Mesendoderm (in vitro differentiated cells): Measurements from ENCODE around the gene SAE1.
"Not testable (repeated sequence)": the region's sequence is repeated elsewhere in the genome, so short reads cannot be mapped to it uniquely, and the experiment has no call there.

ENCODE experiments used
- DNase-seq: peaks from one replicate; pipeline ENCODE4 v3.0.0; 2013
- H2AK5ac ChIP-seq: 2 replicates; pipeline ENCODE4 v1.6.1; 2013; ENCODE audit warnings: low read length, inconsistent platforms
- H2BK120ac ChIP-seq: 2 replicates; pipeline ENCODE4 v1.6.1; 2013; ENCODE audit warnings: low read depth, mild to moderate bottlenecking, low read length, moderate library complexity, mixed read lengths
- H2BK15ac ChIP-seq: replicated peaks from 2 replicates; pipeline ENCODE4 v1.6.1; 2013; ENCODE audit warnings: low read depth, mild to moderate bottlenecking, moderate library complexity
- H2BK5ac ChIP-seq: 2 replicates; pipeline ENCODE4 v1.6.1; 2013; ENCODE audit warnings: low read length, inconsistent platforms
- H3K18ac ChIP-seq: 2 replicates; pipeline ENCODE4 v1.6.1; 2013; ENCODE audit warnings: mild to moderate bottlenecking, low read length, mixed read lengths
- H3K23ac ChIP-seq: one replicate; pipeline ENCODE4 v1.6.1; 2013; ENCODE audit warnings: low read length
- H3K27ac ChIP-seq: 2 replicates; pipeline ENCODE4 v1.5.1; 2013; ENCODE audit warnings: low read depth, mild to moderate bottlenecking, inconsistent platforms, low read length, moderate library complexity
- H3K27me3 ChIP-seq: 2 replicates; pipeline ENCODE4 v1.6.1; 2013; ENCODE audit warnings: low read length, control low read depth, mild to moderate bottlenecking, inconsistent platforms; ENCODE audit not compliant: insufficient read depth, poor library complexity
- H3K36me3 ChIP-seq: 2 replicates; pipeline ENCODE4 v1.6.1; 2013; ENCODE audit warnings: low read length, inconsistent platforms; ENCODE audit not compliant: control insufficient read depth, insufficient read depth
- H3K4ac ChIP-seq: one replicate; pipeline ENCODE4 v1.6.1; 2013; ENCODE audit warnings: low read depth, mild to moderate bottlenecking, low read length, moderate library complexity
- H3K4me1 ChIP-seq: 2 replicates; pipeline ENCODE4 v1.6.1; 2013; ENCODE audit warnings: low read depth, low read length, inconsistent platforms; ENCODE audit not compliant: control insufficient read depth
- H3K4me2 ChIP-seq: 2 replicates; pipeline ENCODE4 v1.6.1; 2013; ENCODE audit warnings: low read length
- H3K4me3 ChIP-seq: 2 replicates; pipeline ENCODE4 v1.5.1; 2013; ENCODE audit warnings: mild to moderate bottlenecking, low read length
- H3K56ac ChIP-seq: one replicate; pipeline ENCODE4 v1.6.1; 2013; ENCODE audit warnings: low read length
- H3K79me1 ChIP-seq: 2 replicates; pipeline ENCODE4 v1.6.1; 2013; ENCODE audit warnings: low read length, inconsistent platforms
- H3K79me2 ChIP-seq: 2 replicates; pipeline ENCODE4 v1.6.1; 2013; ENCODE audit warnings: mild to moderate bottlenecking, low read length; ENCODE audit not compliant: control insufficient read depth, insufficient read depth
- H3K9ac ChIP-seq: 2 replicates; pipeline ENCODE4 v1.6.1; 2013; ENCODE audit warnings: low read length, inconsistent platforms
- H4K5ac ChIP-seq: one replicate; pipeline ENCODE4 v1.6.1; 2013; ENCODE audit warnings: low read length
- H4K8ac ChIP-seq: one replicate; pipeline ENCODE4 v1.6.1; 2013; ENCODE audit warnings: low read depth, mild to moderate bottlenecking, control low read depth, low read length, moderate library complexity
- WGBS: extraction: QIAGEN DNeasy Blood & Tissue Kit; methylation state at CpG from one replicate; pipeline ENCODE4 v1.1.7; 2013; ENCODE audit warnings: low lambda C conversion rate, missing lambda C conversion rate; ENCODE audit not compliant: insufficient coverage; ENCODE audit errors: extremely low coverage; 5-methylcytosine and 5-hydroxymethylcytosine counted together

The SAE1 gene

DNA sequence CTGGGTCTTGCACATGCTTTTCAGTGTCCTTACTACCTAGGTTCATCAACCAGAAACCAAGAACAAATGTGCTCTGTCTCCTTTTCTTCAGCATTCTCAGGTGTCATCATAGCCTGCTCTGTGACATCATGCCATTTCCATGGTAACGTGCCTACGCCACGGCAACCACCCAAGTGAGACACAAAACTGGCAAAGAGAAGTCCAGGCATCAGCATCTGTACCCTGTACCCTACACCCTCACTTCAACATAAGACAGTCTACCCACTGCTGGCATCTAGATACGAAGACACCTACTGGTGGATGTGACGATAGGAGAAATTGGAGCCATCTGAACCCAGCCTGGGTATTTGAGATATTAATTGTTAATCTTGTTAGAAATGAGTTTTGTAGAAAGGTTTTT lies 30.3 kb upstream of the SAE1 start:
- no peak overlapping the region for H3K9ac ChIP-seq
- H2AK5ac ChIP-seq = no peak overlapping the region
- H2BK15ac ChIP-seq = no peak overlapping the region
- no peak overlapping the region for H3K27ac ChIP-seq
- no peak overlapping the region for H3K4me3 ChIP-seq
- peaks cover 21% of the 10 kb centered on the region for H3K79me1 ChIP-seq
- peak; percentile 61 for DNase-seq
- no CpG with 5 or more reads among the region's 5 CpGs for WGBS
- H3K23ac ChIP-seq = no peak overlapping the region
- H3K27me3 ChIP-seq = no peaks in the 10 kb centered on the region
- no peak overlapping the region for H3K4ac ChIP-seq
- H2BK5ac ChIP-seq = no peak overlapping the region
- H4K8ac ChIP-seq = no peak overlapping the region
- H3K56ac ChIP-seq = no peak overlapping the region
- no peak overlapping the region for H3K18ac ChIP-seq
- H2BK120ac ChIP-seq = no peak overlapping the region
- no peaks in the 10 kb centered on the region for H3K4me1 ChIP-seq
- no peak overlapping the region for H3K4me2 ChIP-seq
- H3K79me2 ChIP-seq = peaks cover 78% of the 10 kb centered on the region
- H4K5ac ChIP-seq = no peak overlapping the region
- no peaks in the 10 kb centered on the region for H3K36me3 ChIP-seq

DNA sequence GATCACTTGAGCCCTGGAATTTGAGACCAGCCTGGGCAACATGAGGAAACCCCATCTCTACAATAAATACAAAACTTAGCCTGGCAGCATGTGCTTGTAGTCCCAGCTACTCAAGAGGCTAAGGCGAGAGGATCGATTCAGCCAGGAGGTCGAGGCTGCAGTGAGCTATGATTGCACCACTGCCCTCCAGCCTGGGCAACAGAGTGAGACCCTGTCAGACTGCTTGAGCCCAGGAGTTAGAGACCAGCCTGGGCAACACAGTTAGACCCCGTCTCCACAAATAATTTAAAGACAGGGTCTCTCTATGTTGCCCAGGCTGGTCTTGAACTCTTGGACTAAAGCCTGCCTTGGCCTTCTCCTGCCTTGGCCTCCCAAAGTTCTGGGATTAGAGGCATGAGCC lies 29.5 kb upstream of the SAE1 start:
- not testable (repeated sequence) for H2BK15ac ChIP-seq, H3K56ac ChIP-seq, H3K27me3 ChIP-seq, H4K8ac ChIP-seq, H3K27ac ChIP-seq, DNase-seq, H3K23ac ChIP-seq, H3K4me2 ChIP-seq, H2BK5ac ChIP-seq, H3K4me1 ChIP-seq, H3K18ac ChIP-seq, H4K5ac ChIP-seq, H2BK120ac ChIP-seq, H3K4me3 ChIP-seq, H3K9ac ChIP-seq, H3K36me3 ChIP-seq, H3K4ac ChIP-seq, H2AK5ac ChIP-seq
- Histone ChIP-seq H3K79me2 (peaks cover 78% of the 10 kb centered on the region), H3K79me1 (peaks cover 21% of the 10 kb centered on the region)
- no CpG with 5 or more reads among the region's 4 CpGs for WGBS

DNA sequence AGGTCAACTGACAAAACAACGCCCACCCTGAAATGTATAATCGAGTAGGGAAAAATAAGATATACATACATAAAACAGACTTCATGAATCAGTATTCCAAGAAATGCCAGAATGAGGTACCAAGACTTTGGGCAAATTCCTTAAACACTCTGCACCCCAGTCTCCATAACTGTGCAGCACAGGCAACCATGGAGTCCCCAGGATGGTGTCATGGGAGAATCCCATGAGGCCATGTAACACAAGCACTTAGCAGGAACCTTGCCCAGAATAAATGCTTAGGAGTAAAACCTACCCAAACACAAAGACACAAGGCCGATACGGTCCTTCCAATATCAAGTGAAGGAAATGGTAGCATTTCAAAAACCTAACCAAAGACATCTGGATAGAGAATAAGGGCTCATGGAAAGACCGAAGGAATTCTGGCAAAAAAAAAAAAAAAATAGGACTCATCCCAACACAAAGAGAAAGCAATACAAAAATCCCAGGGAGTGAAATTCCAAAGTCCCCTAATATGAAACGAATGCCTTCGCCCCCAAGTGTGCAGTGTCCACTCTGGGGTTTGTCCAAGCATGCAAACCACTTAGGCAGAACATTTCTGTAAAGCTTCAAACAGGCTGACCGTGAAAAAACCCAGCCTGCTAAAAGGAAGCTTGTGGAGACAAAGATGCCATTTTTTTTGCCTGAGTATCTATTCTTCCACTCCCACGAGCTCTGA lies 28.1 kb upstream of the SAE1 start:
- H3K18ac ChIP-seq = no peak overlapping the region
- peaks cover 21% of the 10 kb centered on the region for H3K79me1 ChIP-seq
- no CpG with 5 or more reads among the region's 9 CpGs for WGBS
- H2BK5ac ChIP-seq = no peak overlapping the region
- no peak for DNase-seq
- H3K27me3 ChIP-seq = no peaks in the 10 kb centered on the region
- H2AK5ac ChIP-seq = no peak overlapping the region
- no peak overlapping the region for H3K23ac ChIP-seq
- no peak overlapping the region for H2BK15ac ChIP-seq
- no peak overlapping the region for H4K5ac ChIP-seq
- H4K8ac ChIP-seq = no peak overlapping the region
- no peak overlapping the region for H2BK120ac ChIP-seq
- no peak overlapping the region for H3K27ac ChIP-seq
- no peaks in the 10 kb centered on the region for H3K4me1 ChIP-seq
- no peak overlapping the region for H3K4ac ChIP-seq
- H3K56ac ChIP-seq = no peak overlapping the region
- peaks cover 78% of the 10 kb centered on the region for H3K79me2 ChIP-seq
- H3K4me2 ChIP-seq = no peak overlapping the region
- no peak overlapping the region for H3K4me3 ChIP-seq
- no peaks in the 10 kb centered on the region for H3K36me3 ChIP-seq
- no peak overlapping the region for H3K9ac ChIP-seq

DNA sequence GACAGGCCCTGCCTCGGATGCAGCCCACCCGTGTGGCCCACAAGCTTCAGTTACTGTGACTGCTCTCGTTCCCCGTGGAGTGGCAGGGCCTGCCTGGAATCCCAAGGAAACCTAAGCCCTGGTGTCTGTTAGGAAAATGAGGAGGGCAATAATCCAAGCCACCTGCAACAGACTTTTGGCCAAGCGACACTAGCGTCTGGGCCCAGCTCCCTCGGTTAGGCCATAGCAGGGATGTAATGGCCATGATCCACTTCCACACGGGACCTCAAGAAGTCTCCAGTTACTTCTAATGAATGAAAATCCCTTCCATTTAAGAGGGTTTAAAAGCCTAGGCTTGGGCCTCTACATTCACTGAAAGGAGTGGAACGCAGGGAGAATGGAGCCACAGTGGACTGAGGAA lies 26.0 kb upstream of the SAE1 start:
- H3K4me1 ChIP-seq = no peaks in the 10 kb centered on the region
- no peak overlapping the region for H4K8ac ChIP-seq
- no peak overlapping the region for H2BK120ac ChIP-seq
- no peaks in the 10 kb centered on the region for H3K36me3 ChIP-seq
- no CpG with 5 or more reads among the region's 9 CpGs for WGBS
- peaks cover 77% of the 10 kb centered on the region for H3K79me2 ChIP-seq
- no peak overlapping the region for H3K27ac ChIP-seq
- H3K27me3 ChIP-seq = no peaks in the 10 kb centered on the region
- no peak overlapping the region for H3K18ac ChIP-seq
- no peak overlapping the region for H2BK5ac ChIP-seq
- no peak overlapping the region for H3K23ac ChIP-seq
- H3K4me3 ChIP-seq = no peak overlapping the region
- H4K5ac ChIP-seq = no peak overlapping the region
- H3K79me1 ChIP-seq = peaks cover 19% of the 10 kb centered on the region
- H2BK15ac ChIP-seq = no peak overlapping the region
- H3K4me2 ChIP-seq = no peak overlapping the region
- no peak overlapping the region for H3K4ac ChIP-seq
- DNase-seq = no peak
- no peak overlapping the region for H3K56ac ChIP-seq
- H2AK5ac ChIP-seq = no peak overlapping the region
- H3K9ac ChIP-seq = no peak overlapping the region

DNA sequence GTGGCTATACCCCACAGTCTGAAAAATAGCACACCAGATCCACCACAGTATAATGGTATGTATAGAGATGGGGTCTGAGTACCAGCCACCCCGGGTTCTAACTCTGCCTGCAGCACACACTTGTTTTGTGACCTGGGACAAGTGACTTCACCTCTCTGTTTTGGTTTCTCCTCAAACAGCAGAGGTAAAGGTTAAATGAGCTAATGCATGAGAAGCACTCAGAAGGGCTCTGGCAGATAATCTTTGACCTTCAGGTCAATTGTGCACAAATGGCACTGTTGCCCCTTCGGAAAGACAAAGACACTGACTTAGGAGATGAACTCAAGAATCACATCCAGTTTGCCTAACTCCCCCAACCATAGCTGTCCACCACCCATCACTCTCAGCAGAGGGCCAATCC lies 24.8 kb upstream of the SAE1 start:
- no peak for DNase-seq
- Histone ChIP-seq H3K18ac (no peak overlapping the region), H3K56ac (no peak overlapping the region), H2AK5ac (no peak overlapping the region), H3K9ac (no peak overlapping the region), H3K79me1 (peaks cover 19% of the 10 kb centered on the region), H4K8ac (no peak overlapping the region), H2BK120ac (no peak overlapping the region), H3K27me3 (no peaks in the 10 kb centered on the region), H3K27ac (no peak overlapping the region), H2BK15ac (no peak overlapping the region), H3K4ac (no peak overlapping the region), H2BK5ac (no peak overlapping the region), H4K5ac (no peak overlapping the region), H3K23ac (no peak overlapping the region), H3K4me2 (no peak overlapping the region), H3K4me3 (no peak overlapping the region), H3K36me3 (no peaks in the 10 kb centered on the region), H3K4me1 (no peaks in the 10 kb centered on the region), H3K79me2 (peaks cover 77% of the 10 kb centered on the region)
- no CpG with 5 or more reads among the region's 2 CpGs for WGBS

DNA sequence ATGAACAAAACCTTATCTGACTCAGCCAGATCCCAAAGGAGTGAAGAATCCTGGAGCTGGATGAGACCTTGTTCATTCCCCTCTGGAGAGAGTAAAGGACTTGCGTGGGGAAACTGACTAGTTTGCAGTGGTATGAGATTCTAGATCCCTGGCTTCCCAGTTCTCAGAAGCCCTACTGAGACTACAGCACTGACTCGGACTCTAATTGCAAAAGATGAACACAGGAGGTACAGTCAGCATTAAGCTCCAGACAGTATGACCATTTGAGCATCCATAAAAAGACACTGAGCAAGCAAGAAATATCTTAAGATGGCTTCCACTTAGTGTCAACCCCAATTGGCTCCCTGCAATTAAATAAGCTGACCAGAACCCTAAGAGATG lies 23.8 kb upstream of the SAE1 start:
- H3K18ac ChIP-seq = no peak overlapping the region
- no peak for DNase-seq
- no peak overlapping the region for H3K4ac ChIP-seq
- H3K27me3 ChIP-seq = no peaks in the 10 kb centered on the region
- no peaks in the 10 kb centered on the region for H3K4me1 ChIP-seq
- no CpG with 5 or more reads among the region's 2 CpGs for WGBS
- H3K23ac ChIP-seq = no peak overlapping the region
- no peak overlapping the region for H3K27ac ChIP-seq
- no peak overlapping the region for H3K4me3 ChIP-seq
- no peak overlapping the region for H4K8ac ChIP-seq
- no peak overlapping the region for H2BK5ac ChIP-seq
- H3K9ac ChIP-seq = no peak overlapping the region
- no peak overlapping the region for H2AK5ac ChIP-seq
- peaks cover 81% of the 10 kb centered on the region for H3K79me2 ChIP-seq
- no peak overlapping the region for H2BK15ac ChIP-seq
- no peaks in the 10 kb centered on the region for H3K36me3 ChIP-seq
- H4K5ac ChIP-seq = no peak overlapping the region
- no peak overlapping the region for H3K4me2 ChIP-seq
- H3K56ac ChIP-seq = no peak overlapping the region
- peaks cover 19% of the 10 kb centered on the region for H3K79me1 ChIP-seq
- H2BK120ac ChIP-seq = no peak overlapping the region
